GM19025 (cell line): Measurements from ENCODE around the gene ALDH3B1.

ENCODE experiments used
- ATAC-seq: cut with Tn5 transposase; IDR thresholded peaks from one replicate; pipeline ENCODE4 v1.9.1; 2021; ENCODE audit warnings: mild to moderate bottlenecking, low read depth, moderate library complexity; ENCODE audit not compliant: unreplicated experiment

Gene ALDH3B1

GRCh38 chr11:68012044-68012842, 2.1 kb downstream of the ALDH3B1 start:
- ATAC-seq, result no peak

- no peak for ATAC-seq
These were observed 2.9 kb downstream of the ALDH3B1 start for GRCh38 chr11:68012843-68013610.

- ATAC-seq, result no peak
These were observed 3.6 kb downstream of the ALDH3B1 start for GRCh38 chr11:68013611-68014156.

- no peak for ATAC-seq
These were observed 4.2 kb downstream of the ALDH3B1 start for GRCh38 chr11:68014157-68014946.

- no peak for ATAC-seq
These were observed 4.9 kb downstream of the ALDH3B1 start for GRCh38 chr11:68014947-68015447.

- ATAC-seq, result no peak
These were observed 5.3 kb downstream of the ALDH3B1 start for GRCh38 chr11:68015467-68015866.

GRCh38 chr11:68016161-68016903, 6.2 kb downstream of the ALDH3B1 start:
- ATAC-seq, result no peak

GRCh38 chr11:68016904-68017817, 7.0 kb downstream of the ALDH3B1 start:
- ATAC-seq, result no peak

GRCh38 chr11:68017980-68018729, 8.0 kb downstream of the ALDH3B1 start:
- no peak for ATAC-seq

- ATAC-seq, result no peak
These were observed 8.6 kb downstream of the ALDH3B1 start for GRCh38 chr11:68018730-68019190.

GRCh38 chr11:68019486-68019885, 9.4 kb downstream of the ALDH3B1 start:
- no peak for ATAC-seq

- no peak for ATAC-seq
These were observed 10.4 kb downstream of the ALDH3B1 start for GRCh38 chr11:68020575-68020974.

GRCh38 chr11:68021167-68021787, 11.2 kb downstream of the ALDH3B1 start:
- ATAC-seq, result no peak

- ATAC-seq, result no peak
These were observed 12.4 kb downstream of the ALDH3B1 start for GRCh38 chr11:68022531-68022930.

GRCh38 chr11:68024508-68024907, 14.4 kb downstream of the ALDH3B1 start:
- no peak for ATAC-seq

GRCh38 chr11:68025047-68025446, 14.9 kb downstream of the ALDH3B1 start:
- no peak for ATAC-seq

- ATAC-seq, result no peak
These were observed 16.4 kb downstream of the ALDH3B1 start for GRCh38 chr11:68026391-68027105.
